Sigmoid colon (tissue), 7 donors: ENCODE data around the gene KRT26. TPM values are rescaled to one million over a fixed set of nuclear protein-coding genes. Genes with fewer than 3 reads are reported as not detected.

Experiments used
- DNase-seq: peaks from one replicate; pipeline ENCODE4 v3.0.0-alpha.2; 2019
- H3K27ac ChIP-seq, 4 donors: fragments of 200-600 bp; sonication (generic); one replicate each; pipeline ENCODE4 v1.5.1; 2016 to 2019; ENCODE audit warnings: mild to moderate bottlenecking in 1 of 4
- H3K27me3 ChIP-seq, 3 donors: fragments of 200-600 bp; sonication (generic); one replicate each; pipeline ENCODE4 v1.5.1; 2019; ENCODE audit warnings: mild to moderate bottlenecking in 1 of 3
- H3K36me3 ChIP-seq, 4 donors: fragments of 200-600 bp; sonication (generic); one replicate each; pipeline ENCODE4 v1.5.1; 2016 to 2019
- H3K4me1 ChIP-seq, 4 donors: fragments of 200-600 bp; sonication (generic); one replicate each; pipeline ENCODE4 v1.5.1; 2017 to 2019
- H3K4me3 ChIP-seq, 4 donors: fragments of 200-600 bp; sonication (generic); one replicate each; pipeline ENCODE4 v1.5.1; 2017 to 2019; ENCODE audit warnings: mild to moderate bottlenecking in 2 of 4, moderate library complexity in 1 of 4
- H3K9me3 ChIP-seq, 4 donors: fragments of 200-600 bp in 3 of 4; sonication (generic) in 3 of 4; one replicate each; pipeline versions ENCODE4 v1.5.1 to v1.6.1; 2013 to 2019
- CTCF ChIP-seq, 4 experiments: fragments of 450-650 bp in 3 of 4; fragments of 200-600 bp in 1 of 4; IDR thresholded peaks; one replicate each; pipeline ENCODE4 v1.5.1; 2016 to 2019; ENCODE audit warnings: antibody characterized with exemption in 4 of 4, mild to moderate bottlenecking in 3 of 4, moderate library complexity in 2 of 4
- EP300 ChIP-seq, 4 donors: sonication (generic); formaldehyde crosslinking; IDR thresholded peaks; one replicate each; pipeline ENCODE4 v1.6.1; 2017; ENCODE audit warnings: antibody characterized with exemption in 4 of 4
- POLR2A ChIP-seq, 2 donors: fragments of 450-650 bp; IDR thresholded peaks; one replicate each; pipeline ENCODE4 v1.6.1; 2016; ENCODE audit warnings: antibody characterized with exemption in 2 of 2, mild to moderate bottlenecking in 2 of 2, moderate library complexity in 2 of 2
- POLR2AphosphoS5 ChIP-seq, 4 donors: sonication (generic); formaldehyde crosslinking; IDR thresholded peaks; one replicate each; pipeline ENCODE4 v1.6.1; 2017; ENCODE audit warnings: antibody characterized with exemption in 4 of 4
- whole genome bisulfite sequencing, 2 donors: extraction: QIAGEN DNeasy Blood & Tissue Kit; methylation state at CpG; one replicate each; pipeline ENCODE4 v1.1.7; 2013; 5-methylcytosine and 5-hydroxymethylcytosine counted together
- intact Hi-C: fragments of 100-400 bp; cut with DNase I; formaldehyde crosslinking; loops from one replicate; pipeline ENCODE4 v1.15.1; 2023
- polyA plus RNA-seq, 3 donors: library from polyadenylated mRNA; stranded (reverse); fragments of 200-250 nt; gene quantifications; one replicate each; pipeline ENCODE4 v1.2.3, GENCODE V29; 2013
- total RNA-seq, 4 donors: library from RNA; depleted of rRNA; stranded (reverse); fragments of >200 nt; gene quantifications; one replicate each; pipeline ENCODE4 v1.1.0, GENCODE V29; 2016
- donor health status: healthy with polysubstance abuse.
- donor health status: Bipolar disorder and iron deficiency.
- donor health status: healthy.

KRT26 gene
- total and polyA plus RNA-seq, 7 donors, result not detected

GRCh38 chr17:40738553-40738952 lies 33.4 kb downstream of the KRT26 start:
- no peak for TF ChIP-seq POLR2AphosphoS5 (IDR thresholded peaks at IDR 0.05)
- no peak for TF ChIP-seq CTCF (IDR thresholded peaks at IDR 0.05)
- no peak for TF ChIP-seq EP300 (IDR thresholded peaks at IDR 0.05)
- TF ChIP-seq POLR2A (IDR thresholded peaks at IDR 0.05), result no peak
- no peaks in the 10 kb centered on the region for H3K4me1 ChIP-seq
- H3K4me3 ChIP-seq, result no peak overlapping the region
- H3K36me3 ChIP-seq, result no peaks in the 10 kb centered on the region
- H3K9me3 ChIP-seq, result peaks cover 0 to 4% (median 2%) of the 10 kb centered on the region in 4 donors
- no peak overlapping the region for H3K27ac ChIP-seq
- intact Hi-C loops, result no loop called here
- H3K27me3 ChIP-seq, result no peaks in the 10 kb centered on the region
- 47 to 53% methylated on average over 4 of the region's 4 CpGs for WGBS, 2 donors
- no peak for DNase-seq

GRCh38 chr17:40735016-40735415 lies 37.0 kb downstream of the KRT26 start:
- no peak for DNase-seq
- H3K27me3 ChIP-seq, result no peaks in the 10 kb centered on the region
- no peak overlapping the region for H3K4me3 ChIP-seq
- no peak overlapping the region for H3K27ac ChIP-seq
- no peaks in the 10 kb centered on the region for H3K9me3 ChIP-seq
- 77 to 82% methylated on average over 1 of the region's 1 CpG for WGBS, 2 donors
- intact Hi-C loops, result no loop called here
- no peaks in the 10 kb centered on the region for H3K36me3 ChIP-seq
- H3K4me1 ChIP-seq, result no peaks in the 10 kb centered on the region
- no peak for TF ChIP-seq POLR2AphosphoS5 (IDR thresholded peaks at IDR 0.05)
- TF ChIP-seq POLR2A (IDR thresholded peaks at IDR 0.05), result no peak
- TF ChIP-seq CTCF (IDR thresholded peaks at IDR 0.05), result no peak
- no peak for TF ChIP-seq EP300 (IDR thresholded peaks at IDR 0.05)

- intact Hi-C loops, result no loop called here
- no peak overlapping the region for H3K27ac ChIP-seq
- no peaks in the 10 kb centered on the region for H3K36me3 ChIP-seq
- no peak for DNase-seq
- WGBS, 2 donors, result 82 to 83% methylated on average over 6 of the region's 6 CpGs
- TF ChIP-seq CTCF (IDR thresholded peaks at IDR 0.05) (no peak), POLR2AphosphoS5 (IDR thresholded peaks at IDR 0.05) (no peak), POLR2A (IDR thresholded peaks at IDR 0.05) (no peak), EP300 (IDR thresholded peaks at IDR 0.05) (no peak)
- H3K27me3 ChIP-seq, result no peaks in the 10 kb centered on the region
- H3K4me1 ChIP-seq, result no peaks in the 10 kb centered on the region
- no peak overlapping the region for H3K4me3 ChIP-seq
- H3K9me3 ChIP-seq, result no peaks in the 10 kb centered on the region
Observed at GRCh38 chr17:40734018-40734417, 38.0 kb downstream of the KRT26 start.

GRCh38 chr17:40730970-40731369 lies 41.0 kb downstream of the KRT26 start:
- DNase-seq, result no peak
- no peaks in the 10 kb centered on the region for H3K4me1 ChIP-seq
- H3K27me3 ChIP-seq, result no peaks in the 10 kb centered on the region
- H3K27ac ChIP-seq, result no peak overlapping the region
- 78 to 79% methylated on average over 1 of the region's 1 CpG for WGBS, 2 donors
- intact Hi-C loops, result no loop called here
- H3K9me3 ChIP-seq, result no peaks in the 10 kb centered on the region
- H3K4me3 ChIP-seq, result no peak overlapping the region
- no peaks in the 10 kb centered on the region for H3K36me3 ChIP-seq
- TF ChIP-seq CTCF (IDR thresholded peaks at IDR 0.05) (no peak), POLR2A (IDR thresholded peaks at IDR 0.05) (no peak), POLR2AphosphoS5 (IDR thresholded peaks at IDR 0.05) (no peak), EP300 (IDR thresholded peaks at IDR 0.05) (no peak)
